SK-N-DZ (cell line): ENCODE data around the gene BLMH. TPM values are rescaled to one million over a fixed set of nuclear protein-coding genes. Genes with fewer than 3 reads are reported as not detected.
A peak's percentile ranks its signal among the peaks of the same experiment; 100 is the strongest.

Experiments used
- DNase-seq: peaks from one replicate; pipeline ENCODE4 v3.0.0-alpha.2; 2015; ENCODE audit warnings: low spot score
- polyA plus RNA-seq, 2 experiments: library from polyadenylated mRNA; depleted of rRNA; stranded (reverse); fragments of >200 nt; gene quantifications; 2 replicates each; pipeline ENCODE4 v1.2.3, GENCODE V29; 2014

Gene BLMH, protein sequence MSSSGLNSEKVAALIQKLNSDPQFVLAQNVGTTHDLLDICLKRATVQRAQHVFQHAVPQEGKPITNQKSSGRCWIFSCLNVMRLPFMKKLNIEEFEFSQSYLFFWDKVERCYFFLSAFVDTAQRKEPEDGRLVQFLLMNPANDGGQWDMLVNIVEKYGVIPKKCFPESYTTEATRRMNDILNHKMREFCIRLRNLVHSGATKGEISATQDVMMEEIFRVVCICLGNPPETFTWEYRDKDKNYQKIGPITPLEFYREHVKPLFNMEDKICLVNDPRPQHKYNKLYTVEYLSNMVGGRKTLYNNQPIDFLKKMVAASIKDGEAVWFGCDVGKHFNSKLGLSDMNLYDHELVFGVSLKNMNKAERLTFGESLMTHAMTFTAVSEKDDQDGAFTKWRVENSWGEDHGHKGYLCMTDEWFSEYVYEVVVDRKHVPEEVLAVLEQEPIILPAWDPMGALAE
- polyA plus RNA-seq (2014; cell fraction: cytosol; rRNA removed), result 85.9 and 99.4 TPM in 2 replicates
- 44.4 and 62.3 TPM in 2 replicates for polyA plus RNA-seq (2014; cell fraction: nucleus; rRNA removed)

DNA sequence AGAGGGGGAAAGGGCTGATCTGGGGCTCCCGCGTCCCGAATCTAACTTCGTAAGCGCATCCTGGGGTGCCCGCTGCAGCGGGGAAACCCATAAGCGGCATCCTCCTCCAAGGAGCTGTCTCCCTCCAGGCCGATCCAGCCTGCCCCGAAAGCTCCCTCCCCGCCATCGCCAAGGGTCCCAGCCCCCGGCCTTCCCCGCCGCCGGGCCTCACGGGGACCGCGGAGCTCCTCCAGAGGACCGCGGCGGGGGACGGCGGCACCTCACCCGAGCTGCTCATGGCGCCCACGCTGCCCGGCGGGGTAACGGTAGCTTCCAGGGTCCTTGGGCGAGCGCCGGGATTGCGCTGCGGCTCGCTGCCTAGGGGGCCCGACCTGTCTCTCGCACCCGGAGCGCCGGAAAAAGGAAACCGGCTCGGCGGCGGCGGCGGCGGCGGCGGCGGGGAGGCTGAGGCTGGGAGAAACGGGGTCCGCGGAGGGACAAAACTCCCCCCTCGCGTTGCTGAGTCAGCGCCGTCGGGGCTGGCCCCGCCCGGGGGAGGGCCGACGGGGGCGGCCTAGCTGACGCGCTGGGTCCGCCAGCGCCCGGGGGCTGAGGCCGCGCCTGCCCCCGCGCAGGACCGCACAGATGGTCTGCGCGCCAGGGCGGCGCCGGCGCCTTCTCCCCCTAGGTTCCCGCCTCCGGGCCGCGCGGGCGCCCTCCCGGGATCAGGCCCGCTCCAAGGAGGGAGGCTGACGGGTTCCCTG, at the start of gene BLMH:
Gene BLMH (minus strand): TSS at position 402 of the 743 bp plus-strand sequence. CDS start 125 bp downstream, at position 277.
- peak; percentile 80 for DNase-seq

DNA sequence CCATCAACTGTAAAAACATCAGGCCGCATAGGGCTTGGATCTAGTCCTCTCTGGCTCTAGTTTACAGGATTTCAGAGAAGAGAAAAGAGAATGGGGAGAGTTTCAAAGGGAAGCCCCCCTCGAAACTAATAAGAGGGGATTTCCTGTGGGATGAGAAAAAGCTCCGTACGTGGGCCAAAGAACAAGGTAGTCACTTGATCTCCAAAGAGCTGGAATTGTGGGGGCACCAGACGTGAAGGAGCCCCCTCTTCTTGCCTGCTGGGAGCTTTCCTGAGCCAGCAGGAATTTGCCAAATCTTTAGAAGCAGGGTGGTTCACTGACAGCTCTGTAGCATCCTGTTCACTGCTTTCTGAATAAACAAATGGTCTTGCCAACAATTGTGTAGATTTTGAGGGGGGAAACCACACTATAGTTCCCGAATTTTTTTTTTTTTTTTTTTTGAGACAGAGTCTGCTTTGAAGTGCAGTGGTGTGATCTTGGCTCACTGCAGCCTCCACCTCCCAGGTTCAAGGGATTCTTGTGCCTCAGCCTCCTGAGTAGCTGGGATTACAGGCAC, 49.1 kb upstream of the BLMH start:
- no peak for DNase-seq

DNA sequence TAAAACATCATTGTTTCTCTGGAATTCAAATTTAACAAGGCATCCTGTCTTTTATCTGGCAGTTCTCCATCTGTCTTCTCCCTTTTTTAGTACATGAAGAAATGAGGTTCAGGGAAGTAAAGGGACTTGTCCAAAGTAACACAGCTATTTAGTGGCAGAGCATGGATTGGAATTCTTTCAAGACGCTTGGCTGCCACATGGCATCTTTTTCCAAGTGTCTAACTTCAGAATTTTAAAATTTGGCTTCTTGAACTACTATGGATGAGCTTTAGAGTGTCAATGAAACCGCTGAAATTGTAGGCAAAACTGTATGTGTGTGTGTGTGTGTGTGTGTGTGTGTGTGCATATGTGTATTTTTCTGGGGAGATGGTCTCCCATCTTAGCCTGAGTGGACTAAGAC, 47.3 kb upstream of the BLMH start:
- DNase-seq, result no peak

DNA sequence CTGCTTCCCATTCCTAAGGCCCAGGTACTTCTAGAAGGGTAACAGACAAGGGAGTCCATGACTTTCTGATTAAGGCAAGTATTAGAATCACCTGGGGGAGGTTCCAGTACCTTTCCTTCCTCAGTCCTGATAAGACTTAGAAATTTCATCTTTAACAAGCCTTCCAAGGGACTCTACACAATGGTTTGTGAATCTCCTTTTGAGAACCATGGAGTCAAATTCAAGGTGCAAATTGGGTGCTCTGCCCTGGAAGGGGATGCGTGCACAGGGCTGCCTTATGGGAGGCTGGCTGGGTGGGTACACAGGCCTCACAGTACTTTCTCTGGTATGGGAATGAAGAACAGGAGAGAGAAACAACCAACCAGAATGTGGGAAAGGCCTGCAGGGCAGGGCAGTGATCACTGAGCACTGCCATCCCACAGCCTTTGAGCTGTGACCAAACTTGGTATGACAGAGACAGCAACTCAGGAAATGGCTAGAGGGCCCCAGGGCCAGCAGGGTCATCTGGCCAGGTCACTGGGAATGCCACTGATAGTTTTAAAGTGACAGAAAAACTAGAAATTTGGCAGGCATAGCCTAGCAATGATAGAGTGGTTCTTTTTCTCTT, 45.8 kb upstream of the BLMH start:
- DNase-seq, result no peak

DNA sequence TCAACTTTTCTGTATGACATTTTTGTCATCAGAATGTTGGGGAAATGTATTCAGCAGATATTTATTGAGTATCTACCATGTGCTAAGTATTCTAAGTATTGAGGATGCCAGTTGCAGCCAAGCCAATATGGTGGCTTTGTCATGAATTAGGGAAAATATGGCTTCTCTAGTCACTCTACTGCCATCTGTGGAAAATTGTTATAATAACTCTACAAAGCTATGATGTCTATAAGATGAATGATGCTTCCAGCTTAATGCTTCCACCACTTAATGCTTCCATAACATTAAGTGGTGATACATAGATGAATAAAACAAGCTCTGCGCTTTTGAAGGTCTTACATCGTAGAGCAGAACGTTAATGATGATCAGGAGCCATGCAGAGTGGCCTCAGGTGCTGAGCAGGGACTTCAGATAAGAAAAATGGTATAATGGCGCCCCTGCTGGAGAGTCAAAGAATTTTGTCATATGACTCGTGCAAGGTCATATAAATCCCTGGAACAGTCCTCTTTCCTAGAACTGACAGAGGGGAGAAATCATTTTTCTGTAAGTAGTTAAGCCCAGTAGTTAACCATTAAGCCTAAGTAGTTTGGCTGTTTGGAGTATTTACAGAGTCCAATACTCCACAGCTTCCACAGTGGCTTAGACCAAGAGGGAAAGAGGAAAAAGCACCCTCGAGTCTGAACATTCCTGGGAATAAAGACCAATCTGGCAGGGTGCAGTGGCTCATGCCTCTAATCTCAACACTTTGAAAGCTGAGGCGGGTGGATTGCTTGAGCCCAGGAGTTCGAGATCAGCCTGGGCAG, 44.8 kb upstream of the BLMH start:
- peak; percentile 84 for DNase-seq

DNA sequence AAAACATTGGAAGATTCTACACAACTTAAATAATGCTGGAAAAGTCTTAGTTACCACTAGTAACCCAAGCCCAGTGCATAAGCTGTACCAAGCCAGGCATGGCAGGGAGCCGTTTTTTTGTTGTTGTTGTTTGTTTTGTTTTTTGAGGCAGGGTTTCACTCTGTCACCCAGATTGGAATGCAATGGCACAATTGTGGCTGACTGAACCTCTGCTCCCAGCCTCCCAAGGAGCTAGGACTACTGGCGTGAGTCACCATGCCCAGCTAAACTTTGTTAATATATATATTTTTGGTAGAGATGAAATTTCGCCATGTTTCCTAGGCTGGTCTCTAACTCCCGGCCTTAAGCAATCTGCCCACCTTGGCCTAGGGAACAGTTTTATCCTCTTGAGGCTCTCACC, 42.7 kb upstream of the BLMH start:
- no peak for DNase-seq

DNA sequence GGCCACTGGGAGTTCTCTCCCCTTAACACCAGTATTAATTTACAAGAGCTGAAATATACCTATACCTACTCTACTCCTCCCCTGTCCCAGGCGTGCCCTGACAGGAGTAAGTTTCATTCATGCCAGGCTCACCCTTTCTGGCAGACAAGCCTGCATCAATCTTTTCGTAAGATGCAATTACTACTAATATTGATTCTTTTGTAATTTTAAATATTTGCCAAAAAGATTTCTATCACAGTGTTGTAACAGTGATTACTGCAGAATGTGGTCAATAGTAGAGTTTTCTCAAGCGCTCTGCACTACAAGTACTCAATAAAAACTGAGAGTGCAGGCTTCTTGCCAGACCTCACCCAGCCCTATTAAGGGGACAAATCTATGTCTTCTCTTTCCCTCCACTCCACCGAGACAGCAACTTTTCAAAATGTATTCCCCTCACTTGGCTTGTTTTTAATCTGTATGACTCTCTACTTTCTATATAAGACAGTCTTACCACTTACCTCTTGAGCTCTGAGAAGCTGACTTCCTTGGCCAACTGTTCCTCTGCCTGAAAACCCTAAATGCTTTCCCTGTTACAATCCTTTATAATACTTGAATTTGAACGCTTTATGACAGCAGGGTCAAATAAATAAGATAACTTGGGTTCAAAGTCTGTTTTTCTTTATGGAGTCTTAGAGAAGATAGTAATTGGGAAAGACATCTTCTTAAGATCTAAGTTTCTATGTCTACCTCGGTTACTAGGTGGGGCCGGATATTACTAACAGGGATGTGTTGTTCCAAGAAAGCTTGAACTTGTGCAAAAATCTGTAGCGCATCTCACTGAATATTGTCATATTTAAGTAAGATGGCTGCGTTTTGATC, 42.0 kb upstream of the BLMH start, which contains the start of gene TMIGD1:
Gene TMIGD1 (minus strand): TSS at position 555 of the 858 bp plus-strand sequence. CDS start 1,924 bp downstream, outside the sequence.
- DNase-seq, result no peak

DNA sequence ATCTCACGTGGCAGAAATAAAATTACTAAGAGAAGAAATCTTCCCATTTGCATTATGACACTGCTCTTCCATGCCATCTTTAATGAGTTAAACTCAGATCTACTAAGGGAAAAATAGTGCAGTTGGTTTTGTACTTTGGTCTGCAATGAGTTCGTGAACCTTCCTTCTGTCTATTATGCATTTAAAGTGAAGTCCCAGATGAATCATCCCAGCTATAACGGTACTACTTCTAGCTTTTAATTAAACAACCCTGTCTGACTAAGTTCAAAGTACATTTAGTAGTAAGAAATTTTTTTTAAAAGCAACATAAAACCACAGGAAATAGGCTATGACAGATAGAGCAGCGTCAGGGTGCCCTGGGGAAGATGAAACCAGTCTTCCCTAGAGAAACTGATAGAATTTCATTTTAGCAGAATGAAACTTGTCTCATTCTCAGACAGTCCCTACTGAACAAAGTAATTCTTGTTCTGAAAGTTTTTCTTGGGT, 40.4 kb upstream of the BLMH start:
- DNase-seq, result no peak

DNA sequence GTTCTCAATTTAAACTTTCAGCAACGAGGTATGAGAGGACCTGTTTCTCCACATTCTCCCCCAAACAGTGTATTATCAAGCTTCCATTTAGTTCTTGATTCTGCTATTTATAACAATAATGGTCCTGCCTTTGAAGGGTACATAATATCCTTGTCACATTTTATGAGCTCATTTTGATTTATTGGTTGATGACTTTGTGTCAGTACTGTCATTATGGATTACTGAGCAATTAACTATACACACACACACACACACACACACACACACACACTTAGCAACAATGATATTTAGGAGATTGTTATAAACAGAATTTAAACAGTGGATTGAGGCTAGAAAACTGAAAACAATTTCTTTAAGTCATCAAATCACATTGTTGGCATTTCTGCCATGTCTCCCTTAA, 35.1 kb upstream of the BLMH start:
- no peak for DNase-seq

DNA sequence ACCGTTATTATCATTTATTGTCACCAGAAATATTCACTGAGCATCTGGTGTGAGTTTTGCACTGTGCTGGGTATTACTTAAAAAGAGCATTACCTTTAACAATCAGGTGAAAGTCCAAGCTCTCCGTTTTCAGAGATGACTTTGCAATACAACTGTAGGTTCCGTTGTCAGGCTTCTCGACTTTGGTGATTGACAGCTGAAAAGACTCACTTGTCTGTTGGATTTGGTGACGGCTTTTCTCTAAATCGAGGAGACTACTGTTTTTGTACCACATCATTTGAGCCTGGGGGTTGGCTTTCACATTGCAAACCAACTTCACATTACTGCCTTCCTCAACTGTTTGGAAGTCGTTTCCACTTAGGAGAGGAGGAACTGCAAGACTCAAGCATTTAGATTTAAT, 33.0 kb upstream of the BLMH start:
- DNase-seq, result no peak

DNA sequence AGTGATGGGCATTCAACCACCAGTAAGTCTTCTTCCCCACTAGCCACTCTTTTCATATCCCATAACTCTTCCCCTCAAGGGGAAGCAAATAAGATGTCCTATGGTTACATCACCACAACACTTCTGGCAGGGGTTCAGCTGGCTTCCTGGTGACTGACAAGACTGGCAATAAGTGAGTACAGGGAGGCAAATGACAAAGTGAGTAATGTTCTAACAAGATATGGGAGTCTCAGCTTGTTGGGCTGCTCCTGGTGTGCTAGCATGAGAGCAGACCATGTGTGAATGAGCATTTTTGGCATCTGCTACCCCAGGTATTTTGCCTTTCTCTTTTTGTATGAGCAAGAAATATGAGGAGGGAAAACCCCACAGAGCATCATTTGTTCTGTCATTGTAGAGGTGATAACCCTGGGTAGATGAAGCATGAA, 32.2 kb upstream of the BLMH start:
- no peak for DNase-seq

DNA sequence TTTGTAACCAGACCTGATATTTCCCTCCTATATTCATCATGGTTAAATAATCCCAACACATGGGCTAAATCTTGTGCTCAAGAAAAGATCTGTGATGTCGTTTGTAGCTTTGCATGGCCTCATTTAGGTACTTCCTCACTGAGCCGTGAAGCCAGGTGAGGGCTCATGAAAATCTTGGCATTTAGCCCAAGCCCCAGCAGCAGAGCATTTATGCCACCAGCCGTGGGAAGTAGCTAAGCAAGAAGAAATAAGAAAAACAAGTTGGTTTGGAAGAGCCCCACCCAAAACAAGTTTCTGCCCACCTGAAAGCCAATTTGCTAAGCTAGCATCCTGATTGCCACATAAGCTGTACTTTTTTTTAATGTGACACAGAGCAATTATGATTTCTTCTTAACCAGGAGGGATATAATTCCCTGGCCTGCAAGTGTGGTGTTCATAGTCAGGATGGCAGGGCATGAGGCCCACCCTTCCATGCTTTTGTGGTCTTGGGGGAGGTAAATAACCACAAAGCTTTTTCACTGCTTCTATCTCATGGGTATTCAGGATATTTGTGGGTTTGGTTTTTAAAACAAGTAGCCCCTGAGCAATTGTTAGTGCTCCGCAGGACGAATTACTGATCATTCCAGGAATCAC, 31.6 kb upstream of the BLMH start:
- no peak for DNase-seq

DNA sequence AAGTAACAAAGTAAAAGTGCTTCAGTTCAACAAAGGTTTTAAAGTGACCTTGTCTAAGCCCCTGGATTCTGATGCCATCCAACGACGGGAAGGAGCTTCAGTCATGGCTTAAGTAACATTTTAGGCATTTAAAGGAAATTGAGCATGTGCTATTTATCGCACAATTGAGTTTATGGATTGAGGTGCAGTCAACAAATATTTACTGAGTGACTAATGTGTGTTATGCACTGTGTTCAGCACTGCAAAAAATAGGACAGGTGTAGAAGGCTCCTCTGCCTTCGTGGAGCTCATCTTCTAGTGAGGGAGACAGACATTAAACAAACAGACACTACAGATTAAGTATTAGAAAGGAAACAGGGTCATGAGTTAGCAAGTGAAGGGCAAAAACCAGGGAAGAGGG, 29.6 kb upstream of the BLMH start:
- no peak for DNase-seq

DNA sequence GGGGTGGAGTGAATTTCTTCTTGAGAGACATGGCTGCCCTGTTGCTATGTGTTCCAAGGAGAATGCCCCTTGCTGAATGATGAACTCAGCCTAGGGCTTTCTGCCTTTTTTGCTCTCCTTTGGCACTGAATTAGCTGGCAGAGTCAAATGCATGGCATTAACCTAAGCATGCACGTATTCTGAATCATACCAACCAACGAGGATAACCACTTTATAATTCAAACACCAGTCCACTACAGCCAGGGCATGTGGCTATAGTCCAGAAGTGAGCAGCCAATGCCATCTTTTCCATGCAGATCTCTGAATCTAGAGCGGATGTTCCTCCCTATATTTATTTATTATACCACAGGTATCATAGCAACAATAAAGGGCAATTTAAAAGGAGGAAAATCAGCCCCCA, 26.4 kb upstream of the BLMH start:
- no peak for DNase-seq

DNA sequence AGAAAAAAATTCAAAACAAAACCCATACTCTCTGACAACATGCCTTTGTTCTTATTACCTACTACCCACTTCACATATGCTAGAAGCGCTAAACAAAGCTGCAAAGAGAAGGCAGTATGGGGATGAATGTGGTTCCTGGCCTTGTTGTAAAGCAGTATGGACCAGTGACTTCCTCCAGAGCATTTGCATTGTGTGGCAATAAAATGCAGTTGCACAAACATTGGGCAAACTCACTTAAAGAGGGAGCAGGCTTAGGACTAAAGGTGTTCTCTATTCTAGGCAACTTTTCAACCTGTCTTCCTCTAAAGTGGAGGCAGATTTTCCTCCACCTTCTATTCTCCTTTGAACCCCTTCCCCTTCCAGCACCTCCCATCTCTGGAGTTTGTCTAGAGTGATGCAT, 25.0 kb upstream of the BLMH start:
- DNase-seq, result no peak

DNA sequence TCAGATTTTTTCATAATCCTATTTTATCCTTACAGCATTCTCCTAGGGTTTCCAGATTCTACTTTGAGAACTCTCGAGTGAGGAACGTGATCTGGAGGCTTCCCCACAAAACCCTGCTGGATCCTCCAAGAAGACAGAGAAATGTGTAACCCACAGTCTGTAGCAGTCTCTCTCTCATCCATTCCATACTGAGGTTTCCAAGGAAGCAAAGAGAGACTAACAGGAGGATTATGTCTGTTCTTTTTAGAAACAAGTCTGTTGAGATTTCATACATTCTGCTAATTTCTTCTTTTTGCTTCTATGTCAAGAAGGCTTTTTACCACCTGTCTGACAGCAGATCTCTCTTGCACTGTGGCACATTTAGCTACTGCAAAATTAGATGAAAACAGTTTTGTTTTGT, 23.4 kb upstream of the BLMH start:
- no peak for DNase-seq

DNA sequence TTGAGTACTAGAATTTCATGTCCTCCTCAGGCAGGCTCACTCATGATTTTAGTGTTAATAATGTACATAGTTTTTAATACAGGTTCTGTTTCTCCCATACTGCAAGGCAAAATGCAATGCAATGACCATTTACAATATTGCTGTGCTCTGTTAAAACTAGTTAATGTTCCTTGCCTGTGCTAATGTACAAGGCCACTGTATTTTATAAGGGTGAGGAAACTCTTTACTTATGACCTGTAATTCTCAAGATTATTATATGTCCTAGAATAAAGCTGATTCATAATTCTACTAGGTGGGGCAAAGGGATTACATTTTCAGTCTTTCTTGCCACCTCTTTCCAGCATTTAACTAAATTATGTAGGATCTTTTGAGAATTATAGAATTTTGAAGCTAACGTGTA, 22.7 kb upstream of the BLMH start:
- no peak for DNase-seq

DNA sequence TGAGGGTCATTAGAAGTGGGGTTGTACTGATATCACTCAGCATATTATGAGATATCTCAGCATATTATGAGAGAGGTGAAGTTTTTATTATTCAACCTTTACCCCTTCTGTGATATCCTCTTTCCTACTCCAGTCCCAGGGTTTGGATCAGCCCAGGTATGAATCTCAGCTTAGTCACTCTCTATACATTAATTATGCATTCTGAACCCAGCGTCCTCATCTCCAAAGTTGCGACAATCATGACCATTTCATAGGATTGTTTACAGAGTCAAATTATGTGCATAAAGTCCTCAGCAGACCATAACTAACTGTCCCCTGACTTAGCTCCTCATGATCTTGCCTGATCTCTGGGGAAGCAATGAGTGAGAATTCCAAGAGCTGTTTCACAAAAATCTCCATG, 20.5 kb upstream of the BLMH start:
- no peak for DNase-seq

DNA sequence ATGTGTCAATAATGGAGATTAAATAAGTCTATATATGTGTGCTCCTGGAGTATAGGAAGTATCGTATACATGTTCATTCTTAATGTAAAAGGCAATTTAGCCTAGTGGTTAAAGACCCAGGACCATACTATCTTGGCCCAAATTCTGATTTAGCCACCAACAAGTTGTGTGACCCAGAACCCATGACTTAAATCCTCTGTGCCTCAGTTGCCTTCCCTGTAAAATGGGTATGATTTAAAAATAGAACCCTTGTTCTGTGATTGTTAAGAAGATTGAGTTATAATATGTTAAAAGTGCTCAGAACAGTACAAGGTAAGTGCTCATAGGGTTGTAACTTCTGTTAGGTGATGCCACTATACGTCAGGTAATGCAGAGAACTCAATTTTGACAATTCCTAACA, 18.8 kb upstream of the BLMH start:
- no peak for DNase-seq
